GM18870 (cell line): Measurements from ENCODE around the gene CCDC92.

Experiments used
- ATAC-seq: cut with Tn5 transposase; IDR thresholded peaks from one replicate; pipeline ENCODE4 v1.9.1; 2021; ENCODE audit warnings: moderate library complexity; ENCODE audit not compliant: unreplicated experiment

The CCDC92 gene

GRCh38 chr12:123976227-123976826, 3.7 kb upstream of the CCDC92 start:
- no peak for ATAC-seq

DNA sequence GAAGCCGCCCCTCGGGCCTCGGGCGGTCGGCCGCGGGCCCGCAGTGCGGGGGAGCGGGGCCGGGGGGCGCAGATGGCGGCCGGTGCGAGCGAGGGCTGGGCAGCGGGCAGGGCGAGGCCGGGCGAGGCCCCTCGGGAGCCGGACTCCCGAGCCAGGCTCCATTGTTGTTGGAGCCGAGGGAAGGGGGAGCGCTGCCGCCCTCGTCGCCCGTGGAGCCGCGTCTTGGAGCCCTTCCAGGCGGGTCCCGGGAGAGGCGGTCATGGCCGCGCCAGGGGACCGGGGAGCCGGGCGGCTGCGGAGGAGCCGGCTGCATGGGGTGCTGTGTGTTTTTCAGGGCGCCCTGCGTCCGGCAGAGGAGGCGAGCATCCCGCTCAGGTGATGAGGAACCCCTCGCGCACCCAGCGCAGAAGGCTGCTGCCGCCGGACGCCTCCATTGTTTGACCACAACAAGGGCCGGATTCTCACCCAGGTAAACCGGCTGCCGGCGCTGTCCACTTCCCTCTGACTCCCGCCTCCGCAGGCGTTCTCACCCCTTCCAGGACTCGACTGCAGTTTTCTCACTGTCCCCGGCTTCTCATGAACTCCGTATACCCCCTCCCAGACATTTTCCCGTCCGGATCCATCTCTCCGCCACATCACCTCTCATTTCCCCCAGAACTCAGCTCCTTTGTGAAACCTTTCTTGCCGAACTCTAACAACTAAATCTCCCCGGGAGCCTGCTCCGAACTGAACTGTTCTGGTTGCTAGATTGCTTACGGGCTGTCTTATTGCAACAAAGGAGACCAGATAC, 1.1 kb upstream of the CCDC92 start:
- ATAC-seq: no peak

- ATAC-seq: no peak
These were observed 718 bp downstream of the CCDC92 start for GRCh38 chr12:123971770-123972456.

DNA sequence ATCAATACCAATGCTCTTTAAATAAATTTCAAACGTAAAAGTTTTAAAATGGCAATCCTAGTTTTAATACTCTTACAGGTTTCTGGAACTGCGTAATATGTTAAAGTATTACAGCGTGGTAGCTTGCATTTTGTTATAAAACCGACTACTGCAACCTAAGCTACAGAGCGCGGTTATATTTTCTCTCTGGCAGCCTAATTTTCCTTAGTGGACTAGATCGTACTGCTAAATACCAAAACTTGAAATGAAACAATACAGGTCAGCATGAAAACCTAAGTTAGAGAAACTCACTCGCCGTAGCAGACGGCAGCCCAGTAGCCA, 1.2 kb downstream of the CCDC92 start:
- no peak for ATAC-seq

DNA sequence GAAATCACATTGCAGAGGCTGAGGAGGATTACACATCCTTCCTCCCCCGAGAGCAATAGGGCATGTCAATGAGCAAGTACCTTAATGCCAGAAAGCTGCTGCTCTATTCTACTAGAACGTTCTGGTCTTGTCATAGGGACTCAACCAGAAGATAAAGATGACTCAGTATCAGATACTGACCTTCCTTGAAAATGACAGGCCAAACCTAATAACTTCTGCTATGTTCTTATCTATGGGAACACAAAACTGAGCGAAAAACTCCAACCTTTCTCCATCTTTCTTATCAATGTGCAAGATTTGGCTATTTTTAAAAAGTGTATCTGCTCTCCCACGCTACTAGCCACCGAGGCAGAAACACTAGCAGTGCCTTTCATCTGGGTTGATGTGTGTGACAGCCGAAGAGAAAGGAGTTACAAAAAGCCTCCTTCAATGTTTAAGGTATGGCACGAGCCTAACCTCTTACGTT, 5.5 kb downstream of the CCDC92 start:
- ATAC-seq: no peak

DNA sequence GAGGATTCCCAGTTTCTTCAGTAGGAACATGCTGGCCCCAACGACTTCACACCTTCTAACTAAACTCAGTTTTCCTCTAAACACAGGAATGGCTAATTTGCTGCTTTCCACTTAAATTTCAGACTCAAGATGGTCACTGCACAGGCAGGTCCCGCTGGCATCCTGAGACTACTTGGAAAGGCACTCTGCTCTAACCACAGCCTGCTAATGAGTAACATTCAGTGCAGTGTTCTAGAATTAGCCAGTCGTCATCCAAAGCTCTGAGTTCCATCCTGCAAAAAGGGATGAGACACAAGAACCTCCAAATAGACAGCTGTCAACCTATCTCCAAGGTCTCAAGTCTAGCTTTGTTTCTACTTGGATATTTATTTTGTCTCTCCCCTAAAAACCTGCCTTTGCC, 6.0 kb downstream of the CCDC92 start:
- no peak for ATAC-seq

DNA sequence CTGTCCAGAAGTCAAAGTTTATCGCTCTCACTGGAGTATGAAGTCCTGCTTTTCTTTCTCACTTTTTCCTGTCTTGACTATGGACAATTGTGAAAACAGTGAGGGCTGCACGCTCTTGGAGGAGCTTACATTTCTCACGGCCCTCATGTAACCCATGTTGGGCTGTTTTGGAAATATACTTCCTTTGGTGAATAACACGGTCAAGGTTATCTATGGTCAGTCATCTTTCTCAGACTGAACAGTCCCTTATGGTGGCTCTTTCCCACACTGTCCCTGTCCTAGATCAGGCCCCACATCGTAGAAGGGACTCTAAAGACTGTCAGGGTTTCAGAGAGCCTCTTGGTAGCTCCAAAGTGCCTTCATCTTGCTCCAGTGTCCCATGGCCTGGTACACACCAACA, 7.2 kb downstream of the CCDC92 start:
- ATAC-seq: no peak

DNA sequence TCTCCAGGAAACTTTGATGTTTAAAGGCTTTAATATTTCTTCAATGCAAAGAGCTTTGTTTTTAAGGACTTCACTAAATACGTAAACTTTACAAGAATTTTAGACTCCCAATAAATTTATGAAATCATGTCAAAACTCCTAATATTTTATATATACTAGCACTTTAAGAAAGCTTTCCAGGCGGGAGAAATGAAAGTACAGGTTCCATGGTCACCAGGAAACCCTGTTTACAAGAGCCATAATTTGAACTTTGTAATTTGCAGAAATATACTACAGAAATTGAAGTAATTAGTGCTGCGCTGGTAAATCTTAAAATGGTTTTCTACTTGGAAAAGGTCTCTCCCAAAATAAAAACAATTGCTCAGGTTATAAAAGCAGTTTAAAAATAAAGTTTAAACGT, 8.8 kb downstream of the CCDC92 start:
- no peak for ATAC-seq

GRCh38 chr12:123962513-123962912, 10.1 kb downstream of the CCDC92 start:
- no peak for ATAC-seq

- ATAC-seq: no peak
These were observed 10.9 kb downstream of the CCDC92 start for GRCh38 chr12:123961585-123962345.

GRCh38 chr12:123960856-123961255, 11.8 kb downstream of the CCDC92 start:
- no peak for ATAC-seq

- ATAC-seq: no peak
These were observed 12.4 kb downstream of the CCDC92 start for GRCh38 chr12:123960029-123960735.

DNA sequence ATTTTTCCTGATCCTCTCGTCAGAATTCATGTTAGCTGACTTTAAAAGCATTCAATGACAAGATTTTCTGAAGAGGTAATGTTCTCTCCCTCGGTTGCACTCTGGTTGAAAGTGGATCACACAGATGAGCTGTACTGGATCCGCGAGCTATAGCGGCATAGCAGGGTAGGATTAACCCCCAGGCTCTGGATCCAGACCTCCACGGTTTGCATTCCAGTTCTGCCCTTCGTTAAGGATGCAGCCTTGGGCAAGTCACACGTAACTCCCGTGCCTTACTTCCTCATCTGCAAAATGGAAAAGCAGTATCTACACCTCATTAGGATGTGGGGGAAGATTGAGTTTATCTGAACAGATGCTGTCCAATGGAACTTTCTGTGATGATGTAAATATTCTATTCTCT, 13.8 kb downstream of the CCDC92 start:
- ATAC-seq: no peak

DNA sequence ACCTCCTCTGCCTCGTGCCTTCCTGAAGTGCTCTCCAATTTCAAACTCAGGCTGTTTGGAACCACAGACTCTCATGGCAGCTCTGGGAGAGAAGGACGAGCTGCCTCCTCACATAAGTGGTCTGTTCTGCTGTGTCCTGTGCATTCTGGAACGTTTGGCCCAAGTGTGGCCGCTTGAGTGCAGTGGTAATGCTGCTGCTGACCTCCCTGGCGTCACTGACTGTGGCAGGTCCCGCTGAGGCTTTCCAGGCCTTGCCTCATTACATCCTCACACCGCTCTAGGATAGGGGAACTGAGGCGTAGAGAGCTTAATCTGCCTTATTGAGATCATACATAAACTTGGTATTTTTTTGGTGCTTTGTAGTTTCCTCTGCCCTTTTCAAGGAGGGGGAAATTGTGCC, 14.2 kb downstream of the CCDC92 start:
- ATAC-seq: no peak

DNA sequence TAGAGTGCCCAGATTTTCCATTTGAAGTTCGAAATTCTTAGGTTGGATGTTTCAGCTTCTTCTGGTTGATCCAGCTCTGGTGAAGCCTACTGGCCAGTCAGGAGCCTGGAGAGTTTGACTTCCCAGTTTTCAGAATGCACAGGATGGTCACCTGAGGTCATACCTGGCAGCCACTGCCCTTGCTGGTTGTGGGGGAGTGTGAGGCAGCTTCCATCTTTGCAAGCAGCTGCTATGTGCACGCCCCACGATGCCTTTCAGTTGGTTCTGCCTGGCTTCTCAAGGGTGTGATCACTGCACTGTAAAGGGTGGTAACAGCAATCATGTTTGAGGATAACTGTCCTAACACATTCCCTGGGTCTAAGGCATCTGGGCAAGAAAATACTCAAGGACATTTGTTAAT, 15.4 kb downstream of the CCDC92 start:
- no peak for ATAC-seq

GRCh38 chr12:123956249-123956648, 16.4 kb downstream of the CCDC92 start:
- ATAC-seq: no peak

- ATAC-seq: no peak
These were observed 17.8 kb downstream of the CCDC92 start for GRCh38 chr12:123954647-123955350.

- ATAC-seq: no peak
These were observed 20.6 kb downstream of the CCDC92 start for GRCh38 chr12:123952037-123952436.

DNA sequence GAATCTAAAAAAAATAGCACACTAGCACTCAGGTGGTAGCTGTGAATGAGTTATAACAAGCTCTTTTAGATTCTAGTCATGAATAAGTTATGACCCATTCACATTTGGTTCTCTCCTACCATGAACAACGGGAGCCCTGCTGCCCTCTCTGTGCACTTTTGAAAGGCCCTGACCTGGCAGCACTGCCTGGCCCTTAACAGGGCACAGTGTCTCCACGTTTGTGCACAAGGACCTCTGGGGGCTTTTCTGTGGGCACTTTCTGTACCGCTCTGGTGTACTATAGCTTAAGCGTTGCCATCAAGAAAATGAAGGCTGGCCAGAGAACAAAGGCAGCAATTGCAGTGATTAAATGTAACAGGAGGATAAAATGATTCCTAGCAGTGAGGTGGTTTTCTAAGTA, 21.2 kb downstream of the CCDC92 start:
- ATAC-seq: no peak
